Fibroblast of villous mesenchyme (primary cell): ENCODE data around the gene C19orf73. TPM values are rescaled to one million over a fixed set of nuclear protein-coding genes. Genes with fewer than 3 reads are reported as not detected.

Source experiments
- DNase-seq: peaks from one replicate; pipeline ENCODE4 v3.0.0-alpha.2; 2010; ENCODE audit warnings: low read depth
- H3K4me3 ChIP-seq: 2 replicates; pipeline ENCODE4 v1.5.1; 2011; ENCODE audit warnings: low read depth, mild to moderate bottlenecking, low read length
- total RNA-seq: library from RNA; depleted of rRNA; stranded (reverse); fragments of >200 nt; gene quantifications from 2 replicates; pipeline ENCODE4 v1.2.3, GENCODE V29; 2012
- TF ChIP-seq, protein P1 (sequence below): IDR thresholded peaks from 2 replicates; pipeline ENCODE4 v1.5.1; 2012; ENCODE audit warnings: low read depth, mild to moderate bottlenecking, low read length; ENCODE audit not compliant: insufficient read depth

Gene C19orf73
- total RNA-seq, 1 donor = not detected

GRCh38 chr19:49119411-49120324, 725 bp upstream of the C19orf73 start, which contains the start of gene PPFIA3:
Gene PPFIA3 (plus strand): TSS chr19:49119544. CDS start chr19:49127874, 8,330 bp downstream.
- peak within 1 kb of the TSS; percentile 68 for H3K4me3 ChIP-seq
- peak; percentile 65 for DNase-seq
- TF ChIP-seq, protein P1, sequence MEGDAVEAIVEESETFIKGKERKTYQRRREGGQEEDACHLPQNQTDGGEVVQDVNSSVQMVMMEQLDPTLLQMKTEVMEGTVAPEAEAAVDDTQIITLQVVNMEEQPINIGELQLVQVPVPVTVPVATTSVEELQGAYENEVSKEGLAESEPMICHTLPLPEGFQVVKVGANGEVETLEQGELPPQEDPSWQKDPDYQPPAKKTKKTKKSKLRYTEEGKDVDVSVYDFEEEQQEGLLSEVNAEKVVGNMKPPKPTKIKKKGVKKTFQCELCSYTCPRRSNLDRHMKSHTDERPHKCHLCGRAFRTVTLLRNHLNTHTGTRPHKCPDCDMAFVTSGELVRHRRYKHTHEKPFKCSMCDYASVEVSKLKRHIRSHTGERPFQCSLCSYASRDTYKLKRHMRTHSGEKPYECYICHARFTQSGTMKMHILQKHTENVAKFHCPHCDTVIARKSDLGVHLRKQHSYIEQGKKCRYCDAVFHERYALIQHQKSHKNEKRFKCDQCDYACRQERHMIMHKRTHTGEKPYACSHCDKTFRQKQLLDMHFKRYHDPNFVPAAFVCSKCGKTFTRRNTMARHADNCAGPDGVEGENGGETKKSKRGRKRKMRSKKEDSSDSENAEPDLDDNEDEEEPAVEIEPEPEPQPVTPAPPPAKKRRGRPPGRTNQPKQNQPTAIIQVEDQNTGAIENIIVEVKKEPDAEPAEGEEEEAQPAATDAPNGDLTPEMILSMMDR = no peak

DNA sequence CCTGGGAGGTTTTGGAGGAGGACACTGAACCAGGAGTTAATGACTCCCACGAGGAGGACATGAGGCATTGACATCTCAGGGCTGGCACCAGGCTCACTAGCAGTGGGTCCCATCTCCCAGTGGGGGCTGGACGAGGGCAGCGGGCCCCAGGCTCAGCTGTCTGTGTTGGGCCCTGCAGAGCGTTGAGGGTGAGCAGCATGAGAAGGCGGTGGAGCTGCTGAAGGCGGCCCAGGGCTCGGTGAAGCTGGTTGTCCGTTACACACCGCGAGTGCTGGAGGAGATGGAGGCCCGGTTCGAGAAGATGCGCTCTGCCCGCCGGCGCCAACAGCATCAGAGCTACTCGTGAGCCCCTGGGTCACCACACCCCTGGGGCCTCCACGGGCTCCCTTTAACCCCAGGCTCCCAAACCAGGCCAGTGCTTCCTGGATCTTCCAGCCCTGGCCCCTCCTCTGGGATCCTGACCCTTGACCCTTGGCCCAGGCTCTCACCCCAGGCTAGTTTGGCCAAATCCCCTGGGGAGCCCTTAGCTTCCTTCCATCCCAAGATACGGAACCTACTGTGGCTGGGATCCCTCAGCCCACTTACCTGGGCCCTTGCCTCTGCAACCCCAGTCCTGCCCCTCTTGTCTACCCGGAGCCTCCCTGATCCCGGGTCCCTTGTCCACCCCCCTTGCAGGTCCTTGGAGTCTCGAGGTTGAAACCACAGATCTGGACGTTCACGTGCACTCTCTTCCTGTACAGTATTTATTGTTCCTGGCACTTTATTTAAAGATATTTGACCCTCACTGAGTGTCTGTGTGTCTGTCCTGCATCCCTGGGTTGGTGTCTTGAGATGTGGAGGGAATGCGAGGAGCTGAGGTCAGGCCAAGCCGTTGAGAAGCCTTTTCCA, 1.0 kb downstream of the C19orf73 start:
- no peak for DNase-seq
- peak overlapping the region; percentile 68 for H3K4me3 ChIP-seq
- TF ChIP-seq, protein P1 = no peak

DNA sequence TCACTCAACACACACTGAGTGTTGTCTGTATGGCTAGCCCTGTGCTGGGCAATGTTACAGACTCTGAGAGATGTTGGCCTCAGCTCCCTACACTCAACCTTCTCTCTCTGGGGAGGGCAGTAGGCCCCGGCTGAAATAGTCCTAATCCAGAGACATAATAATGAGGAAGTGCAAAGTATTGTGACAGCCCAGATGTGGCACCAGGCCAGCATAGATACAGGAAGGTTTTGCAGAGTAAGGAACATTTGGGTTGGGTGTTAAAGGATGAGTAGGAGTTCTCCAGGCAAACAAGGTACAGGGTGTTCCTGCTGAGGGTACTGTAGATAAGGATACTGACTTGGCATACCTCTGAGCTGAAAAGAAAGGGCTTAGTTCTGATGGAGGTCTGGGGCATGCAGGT, 2.4 kb downstream of the C19orf73 start:
- TF ChIP-seq, protein P1 = no peak
- H3K4me3 ChIP-seq = no peak overlapping the region
- DNase-seq = no peak

GRCh38 chr19:49114630-49115363, 4.1 kb downstream of the C19orf73 start:
- TF ChIP-seq, protein P1 = no peak
- peak overlapping the region; percentile 79 for H3K4me3 ChIP-seq
- peak; percentile 52 for DNase-seq

DNA sequence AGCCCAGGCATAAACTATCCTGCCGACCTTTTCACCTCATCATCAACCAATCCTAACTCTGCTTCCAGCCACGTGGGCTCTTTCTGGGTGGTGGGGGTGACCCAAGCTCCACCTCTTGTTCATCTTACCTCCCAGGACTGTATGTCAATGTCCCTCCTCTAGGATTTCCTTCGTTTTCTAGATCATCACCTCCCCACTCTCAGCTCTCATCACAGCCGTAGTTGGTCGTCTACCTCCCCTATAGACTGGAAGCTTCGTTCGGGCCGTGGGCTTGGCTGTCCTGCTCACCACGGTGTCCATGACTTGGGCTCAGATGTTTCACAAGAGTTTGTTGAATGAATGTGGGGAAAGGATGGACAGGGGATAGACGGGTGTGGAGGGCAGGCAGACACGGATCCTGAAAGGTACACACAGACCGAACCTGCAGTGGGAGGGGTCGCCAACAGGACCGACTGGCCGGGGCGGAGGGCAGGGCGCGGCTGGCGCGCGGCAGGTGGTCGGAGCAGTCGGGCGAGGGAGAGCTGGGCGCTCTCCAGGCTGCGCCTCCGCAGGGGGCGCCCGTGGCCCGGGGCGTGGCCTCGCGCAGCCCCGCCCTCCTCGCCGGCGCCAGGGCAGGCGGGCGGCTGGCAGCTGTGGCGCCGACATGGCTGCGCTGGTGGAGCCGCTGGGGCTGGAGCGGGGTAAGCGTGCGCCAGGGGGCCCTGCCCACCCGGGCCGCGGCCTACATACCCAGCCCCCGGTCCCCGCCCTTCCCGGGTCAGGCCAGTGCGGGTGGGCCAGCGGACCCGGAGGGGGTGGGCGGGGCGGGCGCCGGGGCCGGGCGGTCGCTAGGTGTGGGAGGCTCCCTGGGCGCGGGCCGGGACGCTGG, 4.9 kb downstream of the C19orf73 start, which contains the start of gene LIN7B:
Gene LIN7B (plus strand): TSS at position 609 of the 868 bp plus-strand sequence. CDS start 35 bp downstream, at position 644.
- peak within 1 kb of the TSS; percentile 79 for H3K4me3 ChIP-seq
- peak; percentile 58 for DNase-seq
- TF ChIP-seq, protein P1 = peak; percentile 31
